ENCODE data around the gene KCNIP3. TPM values are rescaled to one million over a fixed set of nuclear protein-coding genes. Genes with fewer than 3 reads are reported as not detected.

The KCNIP3 gene
- total and polyA plus RNA-seq, 9 of the 15 experiments (the other 6 are each of a cell fraction or from before 2014, with no cell fraction given): 0.04 TPM; not detected in 8

GRCh38 chr2:95333888-95334338 is 36.8 kb downstream of the KCNIP3 start (continued):
- no peak for TF ChIP-seq FOXK1 (CRISPR knock-in tag; IDR thresholded peaks at IDR 0.05; ENCODE audit: borderline replicate concordance)
- TF ChIP-seq ATF6 (CRISPR knock-in tag; IDR thresholded peaks at IDR 0.05): no peak
- TF ChIP-seq IRF1 (CRISPR knock-in tag; IDR thresholded peaks at IDR 0.05; ENCODE audit: borderline replicate concordance): no peak
- no peak for TF ChIP-seq PHF21A (IDR thresholded peaks at IDR 0.05; ENCODE audit: borderline replicate concordance, low read depth)
- TF ChIP-seq FOXJ2 (tag; IDR thresholded peaks at IDR 0.05): no peak
- TF ChIP-seq DLX4 (CRISPR knock-in tag; IDR thresholded peaks at IDR 0.05): no peak
- no peak for TF ChIP-seq TCF3 (CRISPR knock-in tag; IDR thresholded peaks at IDR 0.05)
- TF ChIP-seq MIER1 (IDR thresholded peaks at IDR 0.05; ENCODE audit: low read depth): no peak
- no peak for TF ChIP-seq ETV1 (tag; conservative IDR thresholded peaks at IDR 0.05; ENCODE audit: low read depth)
- no peak for TF ChIP-seq PTBP1 (IDR thresholded peaks at IDR 0.05; ENCODE audit: low read depth, low read length)

Data from K562 (cell line).